ENCODE results near the gene KDM4F. TPM values are rescaled to one million over a fixed set of nuclear protein-coding genes. Genes with fewer than 3 reads are reported as not detected.
A peak's percentile ranks its signal among the peaks of the same experiment; 100 is the strongest.

Gene KDM4F
- total RNA-seq, 1 donor from 2014 or later, result not detected

- no peaks in the 10 kb centered on the region for H3K9me3 ChIP-seq
- intact Hi-C loops (cut with DNase I), result loop anchor here (5.0 to 10.0 kb wide), 2 partner anchors 120 to 298 kb away; partner anchors contain the start of genes CWC15 and KDM4D
- no peaks in the 10 kb centered on the region for H3K36me3 ChIP-seq
- H3K4me3 ChIP-seq, result no peak overlapping the region
- H3K27me3 ChIP-seq, result no peaks in the 10 kb centered on the region
- H3K4me1 ChIP-seq, result peaks cover 13 to 42% of the 10 kb centered on the region in 2 donors
- DNase-seq (ENCODE audit: low spot score in 2 of 2), result no peak
- TF ChIP-seq CTCF (IDR thresholded peaks at IDR 0.05), result peak; percentile 13 to 34 (median 23)
- no peak overlapping the region for H3K27ac ChIP-seq
Measured at GRCh38 chr11:95092549-95093324, 43.5 kb downstream of the KDM4F start.

- H3K9me3 ChIP-seq, result no peaks in the 10 kb centered on the region
- intact Hi-C loops (cut with DNase I), result loop anchor here (5.0 to 10.0 kb wide), 2 partner anchors 121 to 299 kb away; partner anchors contain the start of genes CWC15 and KDM4D
- TF ChIP-seq CTCF (IDR thresholded peaks at IDR 0.05), result no peak
- H3K27ac ChIP-seq, result no peak overlapping the region
- H3K36me3 ChIP-seq, result no peaks in the 10 kb centered on the region
- H3K4me1 ChIP-seq, result peaks cover 13 to 42% of the 10 kb centered on the region in 2 donors
- DNase-seq (ENCODE audit: low spot score in 2 of 2), result no peak
- no peaks in the 10 kb centered on the region for H3K27me3 ChIP-seq
- no peak overlapping the region for H3K4me3 ChIP-seq
Measured at GRCh38 chr11:95093548-95093947, 44.3 kb downstream of the KDM4F start.

- TF ChIP-seq CTCF (IDR thresholded peaks at IDR 0.05), result no peak
- H3K9me3 ChIP-seq, result no peaks in the 10 kb centered on the region
- intact Hi-C loops (cut with DNase I), result loop anchor here (10.0 kb wide), 1 partner anchor 301 kb away; no protein-coding TSS in a partner anchor
- no peaks in the 10 kb centered on the region for H3K36me3 ChIP-seq
- no peak for DNase-seq (ENCODE audit: low spot score in 2 of 2)
- H3K27ac ChIP-seq, result peak overlapping the region; percentile 53 to 61
- H3K4me1 ChIP-seq, result peaks cover 11 to 31% of the 10 kb centered on the region in 2 donors
- no peaks in the 10 kb centered on the region for H3K27me3 ChIP-seq
- H3K4me3 ChIP-seq, result no peak overlapping the region
Measured at GRCh38 chr11:95095858-95096587, 46.8 kb downstream of the KDM4F start.

GRCh38 chr11:95097209-95097608 lies 48.0 kb downstream of the KDM4F start:
- no peak overlapping the region for H3K4me3 ChIP-seq
- H3K9me3 ChIP-seq, result no peaks in the 10 kb centered on the region
- intact Hi-C loops (cut with DNase I), result loop anchor here (10.0 kb wide), 1 partner anchor 302 kb away; no protein-coding TSS in a partner anchor
- DNase-seq (ENCODE audit: low spot score in 2 of 2), result no peak
- H3K27me3 ChIP-seq, result no peaks in the 10 kb centered on the region
- H3K4me1 ChIP-seq, result peaks cover 10 to 24% of the 10 kb centered on the region in 2 donors
- H3K27ac ChIP-seq, result peak overlapping the region in 1 of 2 donors; percentile 53
- H3K36me3 ChIP-seq, result no peaks in the 10 kb centered on the region
- TF ChIP-seq CTCF (IDR thresholded peaks at IDR 0.05), result no peak

DNA sequence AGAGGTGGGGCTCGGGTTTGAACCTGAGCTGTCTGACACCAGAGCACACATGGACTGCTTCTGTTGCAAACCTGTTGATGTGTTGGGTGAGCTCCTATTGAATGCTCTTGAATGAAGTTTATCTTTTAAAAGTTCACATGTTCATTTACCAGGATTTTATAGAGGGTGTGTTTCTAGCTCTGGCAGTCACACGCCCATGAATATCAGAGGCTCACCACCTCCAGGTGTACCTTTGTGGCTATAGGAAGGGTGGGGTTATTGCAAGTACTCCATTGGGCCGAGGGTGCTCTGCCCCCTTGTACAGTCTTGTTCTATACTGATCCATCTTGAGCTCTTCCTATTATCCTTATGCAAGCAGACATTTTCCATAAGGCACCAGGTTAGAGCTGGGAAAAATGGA lies 49.6 kb downstream of the KDM4F start:
- Histone ChIP-seq H3K4me3 (no peak overlapping the region), H3K9me3 (no peaks in the 10 kb centered on the region), H3K36me3 (no peaks in the 10 kb centered on the region), H3K27me3 (no peaks in the 10 kb centered on the region), H3K27ac (no peak overlapping the region), H3K4me1 (peaks cover 5 to 11% of the 10 kb centered on the region in 2 donors)
- intact Hi-C loops (cut with DNase I), result loop anchor here (10.0 kb wide), 1 partner anchor 304 kb away; no protein-coding TSS in a partner anchor
- DNase-seq (ENCODE audit: low spot score in 2 of 2), result no peak
- no peak for TF ChIP-seq CTCF (IDR thresholded peaks at IDR 0.05)

Measured in ascending aorta (tissue), 2 donors.